OCI-LY1 (cell line): ENCODE data around the gene LMNA.

Experiments used
- CTCF ChIP-seq: fragments of 200-600 bp; sonication (generic), shearing (Covaris generic); IDR thresholded peaks from 2 replicates; pipeline ENCODE4 v1.5.1; 2017; ENCODE audit warnings: mild to moderate bottlenecking, antibody characterized with exemption, low read length, moderate library complexity, mixed read lengths
- EZH2 ChIP-seq: fragments of 200-600 bp; sonication (generic), shearing (Covaris generic); IDR thresholded peaks from 2 replicates; pipeline ENCODE4 v1.8.0; 2017; ENCODE audit warnings: borderline replicate concordance, mixed run types, mild to moderate bottlenecking, antibody characterized with exemption, low read length, moderate library complexity, mixed read lengths

GRCh38 chr1:156080863-156081179 lies 33.7 kb upstream of the LMNA start:
- TF ChIP-seq CTCF (no peak), EZH2 (no peak)
